Measurements from ENCODE around the gene TRIM4.
"Not testable (repeated sequence)": the region's sequence is repeated elsewhere in the genome, so short reads cannot be mapped to it uniquely, and the experiment has no call there.

TRIM4 gene

GRCh38 chr7:99923200-99923599 lies 3.9 kb upstream of the TRIM4 start:
- in situ Hi-C loops (cut with HindIII; ENCODE audit: low sequenced_read_pairs): loop anchor here (10.0 kb wide), 1 partner anchor 72 kb away; no protein-coding TSS in a partner anchor

- in situ Hi-C loops (cut with HindIII; ENCODE audit: low sequenced_read_pairs): loop anchor here (10.0 kb wide), 1 partner anchor 75 kb away; no protein-coding TSS in a partner anchor
Measured at GRCh38 chr7:99920149-99920548, 819 bp upstream of the TRIM4 start.

- in situ Hi-C loops (cut with HindIII; ENCODE audit: low sequenced_read_pairs): loop anchor here (10.0 kb wide), 1 partner anchor 75 kb away; no protein-coding TSS in a partner anchor
Measured at GRCh38 chr7:99919814-99920112, 433 bp upstream of the TRIM4 start.

GRCh38 chr7:99910976-99911375 lies 8.4 kb downstream of the TRIM4 start:
- in situ Hi-C loops (cut with HindIII; ENCODE audit: low sequenced_read_pairs): no loop called here

GRCh38 chr7:99901581-99901980 lies 17.7 kb downstream of the TRIM4 start:
- in situ Hi-C loops (cut with HindIII; ENCODE audit: low sequenced_read_pairs): no loop called here

- in situ Hi-C loops (cut with HindIII; ENCODE audit: low sequenced_read_pairs): no loop called here
Measured at GRCh38 chr7:99899830-99900519, 19.4 kb downstream of the TRIM4 start.

GRCh38 chr7:99898836-99899235 lies 20.5 kb downstream of the TRIM4 start:
- in situ Hi-C loops (cut with HindIII; ENCODE audit: low sequenced_read_pairs): no loop called here

- in situ Hi-C loops (cut with HindIII; ENCODE audit: low sequenced_read_pairs): no loop called here
Measured at GRCh38 chr7:99898023-99898357, 21.3 kb downstream of the TRIM4 start.

- in situ Hi-C loops (cut with HindIII; ENCODE audit: low sequenced_read_pairs): no loop called here
Measured at GRCh38 chr7:99897322-99898022, 21.9 kb downstream of the TRIM4 start.

- in situ Hi-C loops (cut with HindIII; ENCODE audit: low sequenced_read_pairs): no loop called here
Measured at GRCh38 chr7:99894738-99895137, 24.6 kb downstream of the TRIM4 start.

GRCh38 chr7:99893280-99893679 lies 26.1 kb downstream of the TRIM4 start:
- in situ Hi-C loops (cut with HindIII; ENCODE audit: low sequenced_read_pairs): no loop called here

- in situ Hi-C loops (cut with HindIII; ENCODE audit: low sequenced_read_pairs): not testable (repeated sequence)
Measured at GRCh38 chr7:99890348-99890747, 29.0 kb downstream of the TRIM4 start.

GRCh38 chr7:99888366-99888765 lies 31.0 kb downstream of the TRIM4 start:
- in situ Hi-C loops (cut with HindIII; ENCODE audit: low sequenced_read_pairs): not testable (repeated sequence)

GRCh38 chr7:99881370-99881769 lies 38.0 kb downstream of the TRIM4 start:
- in situ Hi-C loops (cut with HindIII; ENCODE audit: low sequenced_read_pairs): loop anchor here (5.0 kb wide), 1 partner anchor 34 kb away; no protein-coding TSS in a partner anchor

- in situ Hi-C loops (cut with HindIII; ENCODE audit: low sequenced_read_pairs): no loop called here
Measured at GRCh38 chr7:99876933-99877332, 42.4 kb downstream of the TRIM4 start, which contains the start of gene OR2AE1. OR2AE1 (minus strand) TSS chr7:99877033; CDS start chr7:99877033, 0 bp downstream.

GRCh38 chr7:99876491-99876890 lies 42.8 kb downstream of the TRIM4 start:
- in situ Hi-C loops (cut with HindIII; ENCODE audit: low sequenced_read_pairs): no loop called here

GRCh38 chr7:99868246-99868645 lies 51.1 kb downstream of the TRIM4 start:
- in situ Hi-C loops (cut with HindIII; ENCODE audit: low sequenced_read_pairs): no loop called here

GRCh38 chr7:99867477-99867876 lies 51.9 kb downstream of the TRIM4 start:
- in situ Hi-C loops (cut with HindIII; ENCODE audit: low sequenced_read_pairs): not testable (repeated sequence)

GRCh38 chr7:99863847-99864440 lies 55.4 kb downstream of the TRIM4 start:
- in situ Hi-C loops (cut with HindIII; ENCODE audit: low sequenced_read_pairs): no loop called here

GRCh38 chr7:99860281-99861127 lies 58.8 kb downstream of the TRIM4 start:
- in situ Hi-C loops (cut with HindIII; ENCODE audit: low sequenced_read_pairs): no loop called here

- in situ Hi-C loops (cut with HindIII; ENCODE audit: low sequenced_read_pairs): no loop called here
Measured at GRCh38 chr7:99855236-99855635, 64.1 kb downstream of the TRIM4 start.

Measured in DLD1 (cell line).